Anterior cingulate cortex (tissue), 58 donors: ENCODE measurements around the gene SLC23A3.

Source experiments
- DNase-seq, 58 donors: peaks; one replicate each; lab custom pipeline; 2025; lab: John Stamatoyannopoulos, UW

Gene SLC23A3

GRCh38 chr2:219169930-219170654 lies at the start of gene SLC23A3:
Gene SLC23A3 (minus strand): TSS chr2:219170029. CDS start chr2:219169984, 45 bp downstream.
- DNase-seq = no peak

DNA sequence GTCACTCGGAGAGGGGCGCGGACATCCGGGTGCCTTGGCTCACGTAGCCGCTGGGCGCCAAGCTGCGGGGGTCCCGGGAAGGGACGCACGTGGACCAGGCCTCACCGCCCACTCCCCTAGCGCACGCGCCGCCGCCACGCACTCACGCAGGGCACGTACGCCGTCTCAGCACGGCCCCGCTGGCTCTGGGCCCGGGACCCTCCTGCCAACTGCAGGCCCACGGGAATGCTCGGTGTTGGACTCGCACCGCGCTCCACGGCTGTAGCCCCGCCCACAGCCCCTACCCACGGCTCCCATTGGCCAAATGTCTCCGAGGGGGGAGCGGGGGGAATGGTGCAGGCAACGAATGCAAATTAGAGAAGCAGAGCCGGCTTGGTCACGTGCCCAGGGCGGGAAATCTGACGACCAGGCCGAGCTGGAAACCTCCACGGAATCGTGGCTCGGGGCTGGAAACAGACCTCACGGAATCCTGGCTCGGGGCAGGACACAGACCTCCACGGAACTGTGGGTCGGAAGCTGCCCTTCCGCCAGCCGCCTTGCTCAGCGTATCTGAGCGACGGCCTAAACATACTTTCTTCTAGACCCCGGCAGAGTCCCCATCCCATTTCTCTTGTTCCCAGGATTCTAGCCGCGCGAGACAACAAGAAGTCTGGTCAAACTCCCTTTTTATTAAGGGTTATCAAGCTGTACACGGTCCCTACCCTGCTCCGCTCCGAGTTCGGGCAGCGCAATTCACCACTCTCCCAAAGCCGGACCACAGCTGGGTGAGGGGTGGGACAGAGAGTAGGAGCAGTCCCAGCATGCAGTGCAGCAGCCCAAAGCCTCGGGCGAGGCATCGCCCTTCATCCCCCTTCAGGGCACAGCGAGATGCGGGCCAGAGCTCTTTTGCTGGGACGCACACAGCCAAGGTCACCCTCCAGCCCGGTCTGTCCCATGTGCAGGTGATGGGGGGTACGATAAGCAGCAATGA lies 49.2 kb upstream of the SLC23A3 start, which contains the start of gene ABCB6:
ABCB6 (minus strand) TSS at position 227 of the 970 bp plus-strand sequence. CDS start 285 bp downstream, outside the sequence.
- DNase-seq = peak; percentile 80 to 98 (median 96)

GRCh38 chr2:219218217-219218731 lies 48.4 kb upstream of the SLC23A3 start:
- DNase-seq = peak in 52 of 58 donors; percentile 34 to 87 (median 75)

- no peak for DNase-seq
Measured at GRCh38 chr2:219216535-219216915, 46.7 kb upstream of the SLC23A3 start.

DNA sequence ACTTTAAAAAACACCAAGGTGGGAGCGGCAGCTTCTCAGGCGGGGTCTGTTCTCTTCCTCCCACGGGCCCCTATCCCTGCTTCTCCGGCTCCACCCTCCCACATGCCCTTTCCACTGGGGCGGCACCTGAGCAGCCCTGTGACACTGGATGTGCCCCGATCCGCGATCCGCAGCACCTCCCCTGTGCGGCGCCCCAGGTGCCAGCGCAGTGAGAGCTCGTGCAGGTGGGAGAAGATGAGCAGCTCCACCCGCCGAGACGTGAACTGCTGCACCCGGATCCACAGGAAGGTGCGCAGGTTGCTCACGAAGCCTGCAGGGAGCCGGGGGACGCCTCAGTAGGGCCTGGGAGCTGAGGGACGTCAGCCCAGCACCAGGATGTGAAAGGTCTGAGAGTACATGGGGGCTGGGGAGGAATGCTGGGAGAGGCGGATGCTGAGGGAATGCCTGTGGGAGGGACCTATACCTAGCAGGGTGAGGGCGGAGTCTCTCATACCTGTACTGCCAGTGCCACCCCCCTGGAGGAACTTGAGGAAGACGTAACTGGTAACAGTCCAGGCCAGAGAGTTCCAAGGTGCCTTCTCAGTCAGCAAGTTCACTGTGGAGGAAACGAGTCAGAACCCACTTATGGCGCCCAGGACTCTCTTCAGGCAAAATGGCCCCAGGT lies 46.2 kb upstream of the SLC23A3 start:
- no peak for DNase-seq

DNA sequence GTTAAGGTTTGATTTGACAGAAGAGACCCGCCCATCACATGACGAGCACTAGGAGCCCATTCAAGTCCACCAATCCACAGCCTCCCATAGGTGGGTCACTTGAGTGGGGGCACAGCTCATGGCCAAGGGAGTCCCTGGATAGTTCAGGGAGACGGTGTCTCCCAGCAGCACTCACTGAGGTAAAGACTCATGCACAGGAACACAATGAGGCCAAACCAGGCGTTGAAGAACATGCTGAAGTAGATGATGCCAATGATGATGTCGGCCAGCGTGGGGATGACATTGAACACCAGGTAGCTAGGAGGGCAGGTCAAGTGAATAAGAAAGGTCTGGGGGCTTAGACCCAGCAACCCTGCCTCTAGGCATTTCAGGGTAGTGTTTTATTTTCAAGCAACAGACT lies 45.0 kb upstream of the SLC23A3 start:
- no peak for DNase-seq

GRCh38 chr2:219214141-219214540 lies 44.3 kb upstream of the SLC23A3 start:
- no peak for DNase-seq

DNA sequence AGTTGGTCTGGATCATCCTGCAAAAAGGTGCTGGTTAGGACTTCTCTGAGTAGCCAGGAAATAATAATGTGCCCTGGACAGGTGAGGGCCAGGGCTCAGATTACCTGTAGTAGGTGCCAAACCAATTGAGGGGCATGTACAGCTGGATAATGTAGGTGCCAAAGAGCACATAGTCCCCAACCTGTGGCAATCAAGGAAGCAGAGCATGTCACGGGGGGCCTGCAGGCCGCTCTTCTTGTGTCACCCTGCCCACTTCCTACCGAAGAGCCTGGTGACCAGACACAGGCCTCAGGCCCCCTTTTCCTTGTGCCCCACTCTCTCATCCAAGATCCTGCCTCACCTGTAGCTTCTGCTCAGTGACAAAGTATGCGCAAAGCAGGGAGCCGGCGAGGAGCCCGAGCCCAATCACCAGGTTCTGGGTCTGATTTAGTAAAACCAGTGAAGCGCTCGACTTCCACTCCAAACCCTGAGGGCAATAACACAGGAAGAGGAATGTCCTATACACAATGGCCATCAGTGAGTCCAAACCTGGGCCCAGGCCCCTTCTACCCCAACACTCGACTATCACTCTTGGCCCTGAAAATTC lies 43.8 kb upstream of the SLC23A3 start:
- DNase-seq = no peak

- no peak for DNase-seq
Measured at GRCh38 chr2:219213026-219213415, 43.2 kb upstream of the SLC23A3 start.

- no peak for DNase-seq
Measured at GRCh38 chr2:219210886-219211362, 41.1 kb upstream of the SLC23A3 start.

GRCh38 chr2:219210196-219210885 lies 40.5 kb upstream of the SLC23A3 start:
- no peak for DNase-seq

GRCh38 chr2:219209236-219210195 lies 39.7 kb upstream of the SLC23A3 start:
- no peak for DNase-seq

- peak in 1 of 58 donors; percentile 29 for DNase-seq
Measured at GRCh38 chr2:219207884-219208740, 38.3 kb upstream of the SLC23A3 start.

GRCh38 chr2:219207134-219207883 lies 37.5 kb upstream of the SLC23A3 start:
- DNase-seq = peak in 3 of 58 donors; percentile 51 to 72 (median 51)

DNA sequence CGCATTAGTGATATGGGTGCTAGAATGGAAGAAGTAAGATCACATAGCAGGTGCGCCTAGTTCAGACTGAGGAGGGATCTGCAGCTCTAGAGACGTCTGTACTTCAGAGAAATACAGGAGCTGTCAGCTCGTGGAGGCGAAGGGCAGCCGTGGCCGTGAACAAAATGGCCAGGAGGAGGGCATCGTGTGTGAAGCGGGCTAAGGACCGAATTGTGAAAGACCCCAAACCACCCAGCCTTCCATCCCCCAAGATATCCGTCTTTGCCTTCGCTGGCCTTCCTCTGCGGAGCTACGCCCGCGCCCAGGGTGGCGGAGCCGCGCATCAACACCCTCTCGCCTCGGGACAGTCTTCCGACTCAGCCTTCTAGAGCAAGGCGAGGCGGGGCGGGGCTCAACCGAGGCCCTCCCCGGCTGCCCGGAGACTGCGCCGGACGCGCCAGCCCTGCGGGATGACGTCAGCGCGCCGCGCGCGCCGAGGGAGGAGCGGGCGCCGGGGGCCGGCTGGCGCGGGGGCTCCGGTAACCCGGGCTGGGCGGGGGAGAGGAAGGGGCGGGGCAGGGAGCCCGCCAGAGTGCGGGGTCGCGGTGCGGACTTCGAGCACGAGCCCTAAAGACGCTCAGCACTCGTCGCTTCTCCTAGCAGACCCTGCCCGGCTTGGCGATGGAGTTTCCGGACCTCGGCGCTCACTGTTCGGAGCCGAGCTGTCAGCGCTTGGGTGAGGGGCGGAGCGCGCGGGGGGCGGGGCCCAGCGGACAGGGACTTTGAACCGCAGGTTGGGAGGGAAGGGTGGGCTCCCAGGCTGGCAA lies 36.7 kb upstream of the SLC23A3 start, which contains the start of gene ZFAND2B:
ZFAND2B (plus strand) TSS at position 455 of the 806 bp plus-strand sequence; CDS start at position 661, 206 bp downstream.
- DNase-seq = peak; percentile 71 to 96 (median 92)
